ENCODE results near the gene PRDM16.

Gene PRDM16

GRCh38 chr1:3033040-3033789 is 35.8 kb upstream of the PRDM16 start:
- TF ChIP-seq ZFX (IDR thresholded peaks at IDR 0.05) (no peak), CTCF (conservative IDR thresholded peaks at IDR 0.05) (no peak)
- no peak overlapping the region for H3K27ac ChIP-seq

GRCh38 chr1:3033790-3034090 is 35.3 kb upstream of the PRDM16 start:
- H3K27ac ChIP-seq, result no peak overlapping the region
- TF ChIP-seq ZFX (IDR thresholded peaks at IDR 0.05) (no peak), CTCF (conservative IDR thresholded peaks at IDR 0.05) (no peak)

- TF ChIP-seq ZFX (IDR thresholded peaks at IDR 0.05) (no peak), CTCF (conservative IDR thresholded peaks at IDR 0.05) (no peak)
- H3K27ac ChIP-seq, result no peak overlapping the region
Measured at GRCh38 chr1:3034162-3034561, 34.8 kb upstream of the PRDM16 start.

- TF ChIP-seq ZFX (IDR thresholded peaks at IDR 0.05) (no peak), CTCF (conservative IDR thresholded peaks at IDR 0.05) (no peak)
- H3K27ac ChIP-seq, result no peak overlapping the region
Measured at GRCh38 chr1:3034728-3035562, 34.1 kb upstream of the PRDM16 start.

GRCh38 chr1:3035563-3036446 is 33.2 kb upstream of the PRDM16 start:
- TF ChIP-seq ZFX (IDR thresholded peaks at IDR 0.05) (no peak), CTCF (conservative IDR thresholded peaks at IDR 0.05) (no peak)
- H3K27ac ChIP-seq, result no peak overlapping the region

GRCh38 chr1:3036447-3037280 is 32.3 kb upstream of the PRDM16 start:
- no peak overlapping the region for H3K27ac ChIP-seq
- TF ChIP-seq CTCF (conservative IDR thresholded peaks at IDR 0.05) (no peak), ZFX (IDR thresholded peaks at IDR 0.05) (no peak)

Measured in C4-2B (cell line).